ENCODE measurements around the gene HTATSF1.

The HTATSF1 gene, protein sequence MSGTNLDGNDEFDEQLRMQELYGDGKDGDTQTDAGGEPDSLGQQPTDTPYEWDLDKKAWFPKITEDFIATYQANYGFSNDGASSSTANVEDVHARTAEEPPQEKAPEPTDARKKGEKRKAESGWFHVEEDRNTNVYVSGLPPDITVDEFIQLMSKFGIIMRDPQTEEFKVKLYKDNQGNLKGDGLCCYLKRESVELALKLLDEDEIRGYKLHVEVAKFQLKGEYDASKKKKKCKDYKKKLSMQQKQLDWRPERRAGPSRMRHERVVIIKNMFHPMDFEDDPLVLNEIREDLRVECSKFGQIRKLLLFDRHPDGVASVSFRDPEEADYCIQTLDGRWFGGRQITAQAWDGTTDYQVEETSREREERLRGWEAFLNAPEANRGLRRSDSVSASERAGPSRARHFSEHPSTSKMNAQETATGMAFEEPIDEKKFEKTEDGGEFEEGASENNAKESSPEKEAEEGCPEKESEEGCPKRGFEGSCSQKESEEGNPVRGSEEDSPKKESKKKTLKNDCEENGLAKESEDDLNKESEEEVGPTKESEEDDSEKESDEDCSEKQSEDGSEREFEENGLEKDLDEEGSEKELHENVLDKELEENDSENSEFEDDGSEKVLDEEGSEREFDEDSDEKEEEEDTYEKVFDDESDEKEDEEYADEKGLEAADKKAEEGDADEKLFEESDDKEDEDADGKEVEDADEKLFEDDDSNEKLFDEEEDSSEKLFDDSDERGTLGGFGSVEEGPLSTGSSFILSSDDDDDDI
- total RNA-seq = 14.0 to 74.9 (median 53.7) reads per million in 18 experiments

DNA sequence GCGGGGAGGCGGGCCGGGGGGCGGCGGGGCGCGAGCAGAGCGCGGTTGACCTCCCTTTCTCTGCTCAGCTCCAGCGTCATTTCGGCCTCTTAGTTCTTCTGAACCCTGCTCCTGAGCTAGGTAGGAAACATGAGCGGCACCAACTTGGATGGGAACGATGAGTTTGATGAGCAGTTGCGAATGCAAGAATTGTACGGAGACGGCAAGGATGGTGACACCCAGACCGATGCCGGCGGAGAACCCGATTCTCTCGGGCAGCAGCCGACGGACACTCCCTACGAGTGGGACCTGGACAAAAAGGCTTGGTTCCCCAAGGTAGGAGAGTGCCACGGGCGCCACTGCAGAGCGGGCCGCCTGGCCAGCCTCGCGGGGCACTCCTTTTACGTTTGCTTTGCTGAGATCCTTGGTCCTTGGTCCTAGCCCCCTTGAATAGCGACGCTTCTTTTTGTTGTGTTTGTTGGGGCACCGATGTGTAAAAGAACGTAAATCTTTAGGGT, at the start of gene HTATSF1:
TSS of gene HTATSF1 (plus strand) at position 37 of the 497 bp plus-strand sequence. CDS start at position 130, 93 bp downstream.
- no peak for DNase-seq

DNA sequence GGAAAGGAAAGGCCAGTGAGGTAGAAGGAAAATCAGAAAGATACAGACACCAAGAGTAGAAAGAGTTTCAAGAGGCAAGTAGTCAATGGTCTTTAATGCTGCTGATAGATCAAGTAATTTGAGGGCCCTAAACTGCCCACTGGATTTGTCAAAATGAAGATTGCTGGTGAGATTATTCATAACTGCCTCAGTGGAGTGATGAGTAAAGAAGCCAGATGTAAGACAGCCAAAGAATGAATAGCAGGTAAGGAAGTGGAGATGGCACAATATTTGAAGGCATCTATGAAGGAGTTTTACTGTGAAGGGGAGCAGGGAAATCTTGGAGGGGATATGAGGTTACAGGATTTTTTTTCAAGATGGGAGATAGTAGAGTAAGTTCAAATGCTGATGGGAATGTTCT, 49.4 kb upstream of the HTATSF1 start:
- DNase-seq = no peak

DNA sequence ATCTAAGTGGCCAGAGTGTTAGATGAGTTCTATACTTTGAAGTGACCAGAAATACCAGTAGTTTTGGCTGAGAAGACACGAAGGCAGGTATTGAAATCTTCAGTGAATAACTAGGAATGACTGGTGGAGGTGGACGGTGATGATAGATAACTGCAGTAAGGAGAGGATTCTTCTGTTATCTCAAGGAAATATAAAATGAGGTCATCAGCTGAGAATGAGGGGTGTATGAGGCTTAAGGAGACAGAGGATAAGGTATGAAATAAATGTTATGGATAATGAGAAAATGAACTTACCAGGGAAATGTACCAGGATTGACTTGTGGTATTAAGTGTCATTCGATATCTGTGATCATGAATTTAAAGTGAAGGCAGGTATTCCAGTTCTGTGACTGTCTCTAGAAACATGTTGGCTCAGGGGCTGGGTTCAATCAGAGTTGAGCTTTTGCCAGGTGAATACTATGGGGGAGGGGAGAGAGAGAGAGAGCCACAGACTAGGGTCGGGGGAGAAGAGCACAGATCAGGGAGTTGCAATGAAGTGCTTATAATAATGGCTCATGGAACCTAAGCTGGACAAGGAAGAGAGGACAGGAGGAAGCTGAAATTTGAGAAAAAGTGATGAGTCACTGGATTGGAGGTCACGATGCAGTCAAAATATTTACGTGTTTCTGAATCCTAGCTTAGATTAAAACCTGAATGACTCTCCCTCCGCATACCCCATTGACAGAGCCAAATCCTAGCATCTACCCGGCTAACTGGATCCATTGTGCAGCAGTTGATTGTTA, 47.2 kb upstream of the HTATSF1 start:
- DNase-seq = no peak

DNA sequence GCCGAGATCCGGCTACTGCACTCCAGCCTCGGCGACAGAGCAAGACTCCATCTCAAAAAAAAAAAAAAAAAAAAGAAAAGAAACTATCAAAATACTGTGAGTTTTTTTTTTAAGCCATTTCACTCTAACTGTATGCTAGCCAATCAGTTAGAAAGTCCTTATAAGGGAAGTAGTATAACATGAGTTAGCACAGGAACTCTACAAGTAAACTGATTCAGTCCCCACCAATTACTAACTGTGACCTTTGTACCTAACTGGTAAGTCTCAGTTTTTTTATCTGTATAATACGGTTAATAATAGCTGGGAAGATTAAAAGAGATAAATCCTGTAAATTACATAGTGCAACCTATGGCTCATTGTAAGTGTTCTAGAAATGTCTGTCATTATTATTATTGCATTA, 44.8 kb upstream of the HTATSF1 start:
- DNase-seq = no peak

DNA sequence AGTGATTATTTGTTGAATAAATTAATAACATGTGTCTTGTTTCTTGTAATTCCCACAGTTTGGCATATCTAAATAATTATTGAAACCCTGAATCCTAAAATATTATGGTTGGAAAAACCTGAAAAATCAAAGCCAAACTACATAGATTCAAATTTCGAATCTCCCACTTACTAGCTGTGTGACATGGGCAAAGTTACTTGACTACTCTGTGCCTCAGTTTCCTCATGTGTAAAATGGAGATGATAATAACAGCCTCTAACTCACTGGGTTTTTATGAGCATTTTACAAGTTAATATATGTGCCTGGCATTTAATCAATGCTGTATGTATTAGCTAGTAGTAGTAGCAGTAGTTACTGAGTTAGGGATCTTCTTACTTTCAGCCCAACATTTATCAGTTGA, 44.3 kb upstream of the HTATSF1 start:
- DNase-seq = no peak

DNA sequence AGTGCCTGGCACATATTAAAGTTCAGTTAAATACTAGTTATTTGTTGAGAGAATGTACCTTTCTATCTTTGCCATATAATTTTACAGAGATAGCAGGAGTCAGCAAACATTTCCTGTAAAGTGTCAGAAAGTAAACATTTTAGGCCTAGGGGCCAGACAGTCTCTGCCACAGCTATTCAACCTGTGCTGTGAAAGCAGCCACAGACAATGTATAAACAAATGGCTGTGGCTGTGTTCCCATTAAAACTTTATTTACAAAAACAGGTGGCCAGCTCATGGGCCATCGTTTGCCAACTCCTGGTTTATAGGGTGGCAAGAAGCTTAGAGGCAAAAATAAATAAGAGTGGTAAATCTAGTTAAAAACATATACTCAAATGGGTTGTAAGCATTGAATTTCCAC, 43.6 kb upstream of the HTATSF1 start:
- no peak for DNase-seq

DNA sequence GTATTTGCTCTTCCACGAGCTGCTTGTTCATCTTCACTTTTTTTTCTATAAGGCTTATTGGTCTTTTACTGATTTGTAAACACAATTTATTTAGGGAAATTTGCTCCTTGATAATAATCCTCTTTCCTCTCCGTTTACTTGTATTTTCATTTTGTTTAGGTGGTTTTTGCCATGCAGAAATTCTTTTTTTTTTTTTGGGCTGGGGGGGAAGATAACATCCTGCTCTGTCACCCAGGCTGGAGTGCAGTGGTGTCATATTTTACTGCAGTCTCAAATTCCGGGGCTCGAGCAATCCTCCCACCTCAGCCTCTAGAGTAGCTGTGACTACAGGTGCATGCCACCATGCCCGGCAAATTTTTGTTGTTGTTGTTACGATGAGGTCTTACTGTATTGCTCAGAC, 41.3 kb upstream of the HTATSF1 start:
- DNase-seq = no peak

DNA sequence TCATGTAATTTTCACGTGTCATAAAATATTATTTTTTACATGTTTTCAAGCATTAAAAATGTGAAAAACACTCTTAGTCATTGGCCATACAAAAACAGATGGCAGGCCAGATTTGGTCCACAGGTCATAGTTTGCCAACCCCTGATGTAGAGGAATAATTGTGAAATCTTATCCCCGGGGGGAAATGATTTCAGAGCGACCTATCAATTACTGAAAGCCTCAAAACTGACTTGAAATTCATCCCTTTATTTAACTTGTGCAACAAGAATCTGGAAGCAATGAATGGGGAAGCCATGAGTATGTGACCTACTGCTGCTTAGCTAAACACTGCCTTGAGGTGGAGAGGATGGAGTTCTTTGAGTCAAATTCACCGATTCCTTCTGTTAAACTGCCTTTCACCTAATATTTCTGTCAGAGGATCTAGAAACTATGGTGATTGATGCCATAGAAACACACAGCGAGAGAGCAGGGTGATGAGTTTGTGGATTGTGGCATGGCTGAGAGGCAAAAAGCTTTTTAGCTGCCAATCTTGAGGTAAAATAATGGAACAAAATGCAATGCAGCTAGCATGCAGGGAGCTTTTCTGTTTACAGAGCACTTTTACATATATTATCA, 40.0 kb upstream of the HTATSF1 start:
- no peak for DNase-seq

DNA sequence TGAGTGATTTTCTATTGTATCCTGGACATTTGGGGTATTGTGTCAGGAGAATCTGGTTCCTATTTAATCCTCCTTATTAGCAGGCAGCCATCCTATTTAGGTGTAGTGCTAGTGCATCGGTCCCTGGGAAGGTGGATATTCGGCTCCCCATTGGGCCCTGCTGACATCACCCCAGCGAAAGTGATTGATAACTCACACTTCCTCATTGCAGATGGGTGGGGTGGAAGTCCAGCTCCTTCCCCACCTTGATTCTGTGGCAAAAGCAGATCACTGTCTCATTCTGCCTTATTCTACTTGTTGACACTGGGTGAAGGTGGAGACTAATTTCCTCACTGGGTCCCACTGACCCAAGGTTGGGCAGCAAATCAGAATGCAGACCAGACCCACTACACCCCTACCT, 32.8 kb upstream of the HTATSF1 start:
- DNase-seq = no peak

DNA sequence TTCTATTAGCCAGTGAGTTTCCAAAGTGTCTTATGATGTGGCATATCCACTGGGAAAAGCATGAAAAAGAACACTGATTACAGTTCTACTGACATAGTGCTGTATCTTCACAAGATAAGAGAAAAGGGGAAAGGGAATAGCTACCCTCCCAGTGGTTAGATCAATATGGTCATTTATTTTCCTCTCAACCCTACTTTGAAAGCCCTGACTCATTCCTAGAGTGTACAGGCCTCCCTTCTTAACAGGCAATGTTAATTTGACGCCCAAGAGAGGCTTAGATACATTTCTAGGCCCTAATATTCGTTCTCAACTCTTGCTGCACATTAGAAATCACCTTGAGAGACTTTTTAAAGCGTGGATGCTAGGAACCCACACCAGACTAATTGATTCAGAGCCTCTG, 30.1 kb upstream of the HTATSF1 start:
- DNase-seq = no peak

DNA sequence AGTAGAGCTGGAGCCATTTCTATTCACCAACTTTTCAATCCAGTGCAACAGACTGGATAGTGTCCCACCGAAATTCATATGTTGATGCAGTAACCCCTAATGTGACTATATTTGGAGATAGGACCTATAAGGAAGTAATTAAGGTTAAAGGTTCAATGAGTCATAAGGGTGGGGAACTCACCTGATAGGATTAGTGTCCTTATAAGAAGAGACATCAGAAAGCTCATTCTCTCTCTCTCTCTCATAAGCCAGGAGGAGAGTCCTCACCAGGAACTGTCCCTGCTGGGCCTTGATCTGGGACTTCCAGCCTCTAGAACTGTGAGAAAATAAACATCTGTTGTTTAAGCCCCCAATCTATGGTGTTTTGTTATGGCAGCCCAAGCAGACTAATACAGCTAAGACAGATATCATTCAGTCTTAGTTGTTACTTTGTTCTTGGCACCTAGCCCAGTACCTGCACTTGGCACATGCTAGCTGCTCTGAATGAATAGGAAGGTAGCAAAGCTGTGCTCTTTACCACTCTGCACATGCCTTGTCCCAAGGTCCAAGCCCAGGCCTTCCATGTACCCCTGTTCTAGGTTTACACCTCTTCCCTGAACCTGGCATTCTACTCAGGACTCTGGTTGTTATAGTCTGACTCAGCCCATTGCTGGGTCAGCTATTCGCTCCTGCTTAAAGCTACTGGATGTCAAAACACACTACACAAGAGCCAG, 28.8 kb upstream of the HTATSF1 start:
- DNase-seq = no peak

DNA sequence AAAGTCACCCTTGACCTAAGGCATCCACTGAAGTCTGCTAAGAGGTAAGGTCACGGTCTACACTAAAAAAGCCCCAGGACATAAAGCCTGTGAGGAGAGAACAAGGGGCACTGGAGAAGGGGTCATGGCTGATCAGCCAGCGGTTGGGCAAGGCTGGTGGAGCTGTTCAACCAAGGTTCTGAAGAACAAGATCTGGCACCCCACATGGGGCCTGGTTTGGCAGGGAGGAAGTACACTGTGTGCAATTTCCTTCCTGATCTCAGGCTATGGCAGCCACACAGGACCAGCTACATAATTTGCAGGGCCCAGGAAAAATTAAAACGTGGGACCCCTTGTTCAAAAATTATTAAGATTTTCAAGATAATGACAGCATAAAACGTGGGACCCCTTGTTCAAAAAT, 23.7 kb upstream of the HTATSF1 start:
- DNase-seq = no peak

DNA sequence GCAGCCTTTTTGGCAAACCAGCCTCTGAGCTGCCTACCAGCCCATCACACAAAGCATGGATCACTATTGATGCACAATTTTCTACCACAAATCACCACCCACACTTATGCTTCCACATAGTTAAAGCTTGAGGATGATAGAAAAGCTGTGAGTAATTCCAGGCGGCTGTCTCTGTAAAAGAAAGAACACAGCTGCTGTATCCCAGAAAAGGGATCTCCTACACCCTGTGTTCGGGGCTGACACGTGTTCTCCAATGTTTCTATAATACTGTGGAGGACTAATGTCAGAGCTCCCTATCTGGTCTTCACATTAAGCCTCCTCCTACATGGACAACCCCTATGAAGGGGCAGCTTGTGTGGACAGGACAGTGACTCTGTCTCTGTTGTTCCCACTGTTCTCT, 22.2 kb upstream of the HTATSF1 start:
- no peak for DNase-seq

DNA sequence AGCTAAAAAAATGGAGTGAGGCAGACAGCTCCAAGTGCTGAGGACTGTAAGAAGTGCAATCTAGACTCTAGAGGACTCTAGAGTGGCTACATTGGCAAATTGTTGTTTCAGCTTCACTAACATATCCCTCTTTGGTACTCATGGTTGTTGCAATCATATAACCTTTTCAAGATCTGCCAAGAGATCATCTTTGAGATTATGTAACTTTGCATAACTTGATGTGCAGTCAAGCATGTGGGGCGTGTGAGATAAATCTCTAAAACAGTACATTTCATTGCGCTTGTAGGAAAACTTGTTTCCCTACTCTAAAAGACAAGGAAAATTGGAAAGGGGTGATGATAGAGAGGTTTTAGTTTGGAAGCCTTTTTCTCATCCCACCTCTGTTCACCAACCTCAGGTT, 20.9 kb upstream of the HTATSF1 start:
- DNase-seq = no peak

DNA sequence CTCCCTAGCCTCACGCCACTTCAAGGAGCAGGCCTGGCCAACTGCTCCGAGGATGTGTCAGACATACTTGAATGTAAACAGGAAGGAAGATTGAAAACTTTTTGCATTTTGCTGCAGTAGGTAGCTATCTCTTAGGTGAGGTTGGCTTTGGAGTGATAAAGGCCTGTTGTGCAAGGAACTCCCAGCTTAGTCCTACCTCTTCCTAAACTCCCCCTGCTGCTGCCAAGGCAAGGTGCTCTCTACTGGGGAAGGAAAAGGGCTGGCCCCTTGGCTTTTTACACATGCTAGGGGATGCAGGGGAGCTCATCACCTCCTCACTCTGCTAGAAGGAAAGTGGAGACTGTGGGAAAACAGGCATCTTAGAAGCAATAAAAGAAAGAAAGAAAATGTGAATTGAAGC, 20.4 kb upstream of the HTATSF1 start:
- DNase-seq = no peak

DNA sequence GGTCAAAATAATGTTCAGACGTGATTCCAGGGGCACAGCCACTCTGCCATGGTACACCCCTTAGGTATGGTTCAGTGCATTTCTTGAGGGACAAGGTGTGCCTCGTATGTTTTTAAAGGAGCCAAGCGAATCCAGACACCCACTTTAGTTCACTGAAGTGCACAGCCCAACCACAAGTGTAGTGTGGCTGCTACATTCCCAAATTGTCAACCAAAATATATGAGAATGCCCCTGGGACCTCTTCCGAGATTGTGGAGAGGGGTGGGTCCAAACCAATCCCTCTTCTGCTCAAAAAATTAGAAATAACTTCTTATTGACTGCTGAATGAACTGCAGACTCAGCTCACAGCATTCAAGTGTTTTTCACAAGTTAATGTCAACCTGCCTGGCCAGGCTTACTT, 17.0 kb upstream of the HTATSF1 start:
- DNase-seq = no peak

DNA sequence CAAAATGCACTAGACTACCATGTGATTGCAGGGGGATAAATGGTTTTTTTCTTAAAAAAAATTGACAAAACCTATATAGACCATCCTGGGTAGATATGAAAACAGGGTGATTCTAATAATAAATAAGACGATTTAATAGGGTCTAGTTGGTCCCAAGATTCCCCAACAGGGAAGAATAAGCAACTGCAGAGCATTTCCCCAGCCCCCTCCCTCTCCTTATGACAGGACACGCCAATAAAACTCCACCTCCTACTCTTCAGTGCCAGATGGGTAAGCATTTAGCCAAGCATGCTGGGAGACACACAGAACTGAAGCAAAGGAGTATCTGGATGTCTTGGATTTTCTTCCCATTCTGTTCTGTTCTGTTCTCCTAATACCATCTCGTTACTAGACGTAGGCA, 9.7 kb upstream of the HTATSF1 start, which contains the start of gene BRS3:
TSS of gene BRS3 (plus strand) at position 301 of the 400 bp plus-strand sequence. CDS start 168 bp downstream, outside the sequence.
- no peak for DNase-seq

DNA sequence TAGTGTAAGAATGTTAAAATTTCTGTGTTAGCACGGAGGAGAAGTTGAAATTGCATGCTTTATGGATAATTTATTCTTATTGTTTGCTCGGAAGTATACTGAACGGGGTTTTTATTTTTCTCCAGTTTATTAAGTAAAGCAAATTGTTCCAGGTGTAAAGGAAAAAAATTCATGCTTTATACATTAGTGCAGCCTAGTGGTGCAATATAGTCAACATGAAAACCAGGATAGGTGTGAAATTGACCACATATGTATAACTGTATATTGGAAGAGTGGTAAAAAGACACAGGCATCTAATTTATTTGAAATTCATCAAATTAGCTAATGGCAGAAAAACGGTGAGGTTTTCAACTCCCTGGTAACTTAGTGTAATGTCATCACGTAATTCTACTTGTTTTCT, 8.7 kb upstream of the HTATSF1 start:
- DNase-seq = no peak

DNA sequence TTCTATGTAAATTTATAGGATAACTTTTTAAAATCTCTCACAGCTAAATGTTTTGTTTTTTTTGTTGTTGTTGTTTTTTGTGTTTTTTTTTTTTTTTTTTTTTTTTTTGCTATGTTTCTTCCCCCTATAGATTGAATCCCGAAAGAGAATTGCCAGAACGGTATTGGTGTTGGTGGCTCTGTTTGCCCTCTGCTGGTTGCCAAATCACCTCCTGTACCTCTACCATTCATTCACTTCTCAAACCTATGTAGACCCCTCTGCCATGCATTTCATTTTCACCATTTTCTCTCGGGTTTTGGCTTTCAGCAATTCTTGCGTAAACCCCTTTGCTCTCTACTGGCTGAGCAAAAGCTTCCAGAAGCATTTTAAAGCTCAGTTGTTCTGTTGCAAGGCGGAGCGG, 5.6 kb upstream of the HTATSF1 start:
- no peak for DNase-seq

DNA sequence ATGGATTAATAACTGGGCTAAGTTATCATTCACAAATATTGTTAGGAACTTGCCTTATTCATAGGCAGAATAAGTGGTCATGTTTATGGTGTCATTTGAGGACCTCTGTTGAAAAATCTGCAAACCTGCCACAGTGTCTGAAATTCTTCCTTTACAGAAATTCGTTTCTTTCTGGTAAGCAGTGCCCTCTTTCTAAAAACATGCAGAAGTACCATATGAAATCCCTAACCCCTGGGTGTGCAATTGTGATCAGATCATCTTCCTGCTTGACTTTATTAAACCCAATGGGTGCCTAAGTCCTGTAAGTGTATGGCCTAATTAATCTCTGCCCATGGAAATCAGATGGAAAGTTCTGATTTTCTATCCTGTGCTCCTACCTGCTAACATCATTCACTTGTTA, 4.4 kb upstream of the HTATSF1 start:
- DNase-seq = no peak

DNA sequence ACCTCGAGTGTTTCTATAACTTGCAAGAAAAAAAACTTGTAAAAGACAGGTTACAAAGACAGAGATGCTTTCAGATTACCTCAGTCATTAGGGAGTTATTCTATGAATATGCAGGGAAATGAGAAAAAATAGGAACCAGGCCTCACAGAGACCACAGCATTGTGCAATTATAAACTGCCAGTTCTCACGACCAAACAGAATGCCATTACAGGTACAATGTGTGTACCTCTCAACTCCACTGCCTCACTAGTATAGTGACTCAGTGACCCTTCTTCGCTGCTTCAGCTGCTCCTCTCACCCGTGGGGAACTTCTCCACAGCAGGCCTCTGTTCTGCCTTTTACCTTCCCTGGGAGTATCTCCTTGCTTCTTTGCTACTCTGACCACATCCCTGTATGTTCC, 2.3 kb upstream of the HTATSF1 start:
- peak; percentile 7 to 31 for DNase-seq

All from inflammatory macrophage (primary cell).